HEK293T (cell line): ENCODE results near the gene PERCC1.

Experiments used
- BHLHE40 ChIP-seq: fragments of 450-650 bp; IDR thresholded peaks from 2 replicates; pipeline ENCODE4 v1.6.1; 2016; ENCODE audit warnings: mild to moderate bottlenecking, moderate library complexity, borderline replicate concordance
- FOXA1 ChIP-seq: fragments of 450-650 bp; IDR thresholded peaks from 2 replicates; pipeline ENCODE4 v1.6.1; 2016; ENCODE audit warnings: mild to moderate bottlenecking
- LEF1 ChIP-seq: fragments of 450-650 bp; IDR thresholded peaks from 2 replicates; pipeline ENCODE4 v1.6.1; 2017; ENCODE audit warnings: mild to moderate bottlenecking, borderline replicate concordance

DNA sequence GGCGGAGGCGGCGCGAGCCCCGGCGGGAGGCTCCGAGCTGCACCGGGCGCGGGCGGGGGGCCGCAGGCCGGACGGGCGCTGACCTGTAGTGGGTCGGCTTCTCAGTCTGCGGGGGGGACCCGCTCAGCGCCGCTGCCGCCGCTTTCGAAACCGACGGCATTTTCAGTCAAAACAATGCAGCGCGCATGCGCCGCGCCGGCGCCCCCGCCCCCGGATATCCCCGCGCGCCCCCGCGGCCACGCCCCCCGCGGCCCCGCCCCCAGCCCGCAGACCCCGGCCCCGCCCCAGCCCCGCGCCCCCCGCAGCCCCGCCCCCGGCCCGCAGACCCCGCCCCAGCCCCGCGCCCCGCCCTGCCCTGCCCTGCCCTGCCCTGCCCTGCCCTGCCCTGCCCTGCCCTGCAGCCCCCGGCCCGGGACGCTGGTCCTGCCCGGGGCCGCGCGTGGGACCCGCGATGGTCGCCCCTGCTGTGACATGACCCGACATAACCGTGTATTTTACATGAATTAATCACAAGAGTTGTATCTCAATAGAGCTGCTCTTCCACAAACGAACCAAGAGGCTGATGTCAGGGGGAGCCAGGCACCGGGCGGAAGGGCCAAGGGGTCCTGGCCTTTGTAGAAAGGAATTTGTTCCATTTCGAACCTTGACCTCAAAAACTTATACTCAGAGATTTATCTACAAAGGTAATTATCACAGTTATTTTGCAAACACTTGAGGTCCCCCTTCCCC is 16.2 kb upstream of the PERCC1 start, which contains the start of gene UNKL:
- TF ChIP-seq BHLHE40, result no peak
- no peak for TF ChIP-seq FOXA1
- no peak for TF ChIP-seq LEF1
